ENCODE measurements around the gene DAD1.
A peak's percentile ranks its signal among the peaks of the same experiment; 100 is the strongest.

DAD1 gene

DNA sequence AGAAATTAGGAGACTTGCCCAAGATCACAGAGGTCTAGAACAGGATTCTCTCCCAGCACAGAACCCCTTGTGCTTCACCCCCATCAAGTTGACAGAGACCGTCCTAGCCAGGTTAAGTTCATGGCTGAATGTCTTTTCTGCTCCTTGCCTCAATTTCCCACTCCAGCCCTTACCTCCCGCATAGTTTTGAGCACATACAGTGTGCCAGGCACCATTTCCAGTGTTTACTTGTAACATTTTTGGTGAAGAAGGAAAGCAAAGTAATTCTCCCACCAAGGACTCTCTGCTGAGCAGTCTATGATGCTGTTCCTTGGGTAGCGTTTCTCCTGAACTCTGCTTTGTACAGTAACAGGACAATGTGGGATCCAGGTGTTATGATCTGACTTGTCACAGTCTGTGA lies 10.3 kb upstream of the DAD1 start:
- peak overlapping the region; percentile 82 for H3K4me3 ChIP-seq
- DNase-seq (ENCODE audit: low spot score): no peak
- peak overlapping the region; percentile 80 to 88 for H3K27ac ChIP-seq
- TF ChIP-seq, protein P1, sequence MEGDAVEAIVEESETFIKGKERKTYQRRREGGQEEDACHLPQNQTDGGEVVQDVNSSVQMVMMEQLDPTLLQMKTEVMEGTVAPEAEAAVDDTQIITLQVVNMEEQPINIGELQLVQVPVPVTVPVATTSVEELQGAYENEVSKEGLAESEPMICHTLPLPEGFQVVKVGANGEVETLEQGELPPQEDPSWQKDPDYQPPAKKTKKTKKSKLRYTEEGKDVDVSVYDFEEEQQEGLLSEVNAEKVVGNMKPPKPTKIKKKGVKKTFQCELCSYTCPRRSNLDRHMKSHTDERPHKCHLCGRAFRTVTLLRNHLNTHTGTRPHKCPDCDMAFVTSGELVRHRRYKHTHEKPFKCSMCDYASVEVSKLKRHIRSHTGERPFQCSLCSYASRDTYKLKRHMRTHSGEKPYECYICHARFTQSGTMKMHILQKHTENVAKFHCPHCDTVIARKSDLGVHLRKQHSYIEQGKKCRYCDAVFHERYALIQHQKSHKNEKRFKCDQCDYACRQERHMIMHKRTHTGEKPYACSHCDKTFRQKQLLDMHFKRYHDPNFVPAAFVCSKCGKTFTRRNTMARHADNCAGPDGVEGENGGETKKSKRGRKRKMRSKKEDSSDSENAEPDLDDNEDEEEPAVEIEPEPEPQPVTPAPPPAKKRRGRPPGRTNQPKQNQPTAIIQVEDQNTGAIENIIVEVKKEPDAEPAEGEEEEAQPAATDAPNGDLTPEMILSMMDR (IDR thresholded peaks at IDR 0.05): no peak

DNA sequence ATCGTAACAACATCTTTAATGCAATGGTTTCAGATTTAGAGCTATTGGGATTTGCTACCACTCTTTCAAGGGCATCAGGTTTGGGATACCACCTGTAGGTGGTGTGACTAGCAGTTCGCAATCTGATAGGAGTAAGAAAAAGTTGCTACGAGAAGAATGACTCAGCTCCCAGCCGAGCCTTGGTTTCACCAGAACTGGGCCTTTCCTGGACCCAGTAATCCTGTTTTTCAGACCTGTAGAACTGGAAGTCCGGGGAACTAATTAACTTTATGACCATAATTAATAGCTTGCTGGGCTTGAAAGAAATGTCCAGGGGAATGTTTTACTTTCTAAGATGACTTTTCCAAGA lies 9.8 kb upstream of the DAD1 start:
- DNase-seq (ENCODE audit: low spot score): no peak
- peak overlapping the region; percentile 80 to 88 for H3K27ac ChIP-seq
- peak overlapping the region; percentile 82 for H3K4me3 ChIP-seq
- TF ChIP-seq, protein P1 (IDR thresholded peaks at IDR 0.05): no peak

DNA sequence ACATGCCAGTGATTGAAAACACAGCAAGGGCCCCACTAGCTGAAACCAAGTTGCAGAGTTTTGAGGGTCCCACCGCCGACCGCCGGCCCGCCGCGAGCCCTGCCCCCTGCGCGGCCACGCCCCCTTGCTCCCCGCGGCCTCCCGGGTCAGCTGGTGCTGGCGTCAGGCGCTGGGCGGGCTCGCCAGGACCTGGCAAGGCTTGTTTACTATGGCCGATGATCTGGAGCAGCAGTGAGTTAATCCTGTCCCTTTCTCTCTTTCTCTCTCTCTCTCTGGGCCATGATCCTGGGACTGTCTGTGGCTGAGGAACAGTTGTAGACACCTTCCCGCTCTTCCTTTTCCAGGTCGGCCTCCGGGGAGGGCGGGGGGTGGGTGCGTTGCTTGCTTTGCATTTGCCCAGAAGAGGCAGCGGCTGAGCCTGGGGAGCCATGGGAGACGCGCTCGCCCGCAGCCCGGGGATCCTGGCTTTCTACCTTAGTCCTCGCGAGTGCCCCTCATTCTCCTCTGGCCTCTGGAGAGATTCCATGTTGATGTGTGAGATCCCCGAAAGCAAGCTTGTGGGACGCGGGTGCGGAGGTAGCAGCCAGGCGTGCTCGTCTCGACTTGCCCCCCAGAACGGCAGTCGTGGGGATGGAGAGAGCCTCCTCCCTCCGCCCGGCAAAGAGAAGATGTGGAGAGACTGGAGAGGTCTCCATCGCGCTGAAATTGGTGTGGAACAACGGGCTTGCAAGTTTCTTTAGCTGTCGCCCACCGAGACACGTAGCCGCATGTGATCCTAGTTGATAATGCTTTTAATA lies 9.3 kb upstream of the DAD1 start, which contains the start of gene ABHD4:
Gene ABHD4 (plus strand): TSS at position 202 of the 797 bp plus-strand sequence. CDS start 7 bp downstream, at position 209.
- TF ChIP-seq, protein P1 (IDR thresholded peaks at IDR 0.05): no peak
- DNase-seq (ENCODE audit: low spot score): peak; percentile 88
- Histone ChIP-seq H3K4me3 (peak within 1 kb of the TSS; percentile 82), H3K27ac (peak within 1 kb of the TSS; percentile 80 to 88)

DNA sequence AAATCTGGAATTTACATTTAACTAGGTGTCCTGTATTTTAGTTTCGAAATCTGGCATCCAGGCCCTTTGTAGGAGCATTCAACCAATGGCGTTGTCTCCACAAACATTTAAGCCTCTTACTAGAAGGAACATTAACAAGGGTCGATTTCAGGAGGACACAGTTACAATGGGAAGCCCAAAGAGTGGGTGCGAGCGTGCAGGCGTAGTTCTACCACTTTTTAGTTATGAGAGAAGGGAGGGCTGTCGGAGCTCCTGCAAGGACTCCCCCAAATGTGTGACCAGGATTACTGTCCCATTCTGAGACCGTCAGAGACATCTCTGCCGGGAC lies 8.7 kb upstream of the DAD1 start:
- Histone ChIP-seq H3K4me3 (peak overlapping the region; percentile 82), H3K27ac (peak overlapping the region; percentile 80 to 88)
- TF ChIP-seq, protein P1 (IDR thresholded peaks at IDR 0.05): no peak
- DNase-seq (ENCODE audit: low spot score): no peak

DNA sequence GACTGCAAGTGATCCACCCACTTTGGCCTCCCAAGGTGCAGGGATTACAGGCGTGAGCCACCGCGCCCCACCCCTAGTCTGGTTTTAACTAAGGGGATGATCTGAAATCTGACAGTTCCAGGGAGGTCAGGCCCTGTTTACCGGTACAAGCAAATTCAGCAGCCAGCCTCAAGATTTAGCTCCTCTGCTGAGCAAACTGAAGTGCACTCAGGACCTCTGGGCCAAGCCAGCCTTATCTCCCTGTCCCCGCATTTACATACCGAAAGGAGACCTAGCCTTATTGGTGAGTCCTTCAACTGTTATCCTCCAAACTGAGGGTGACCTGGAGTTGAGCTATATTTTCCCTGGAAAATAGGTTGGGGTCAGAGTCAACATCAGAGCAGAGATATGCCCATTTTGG lies 8.2 kb upstream of the DAD1 start:
- Histone ChIP-seq H3K27ac (peak overlapping the region in 1 of 2 donors; percentile 88), H3K4me3 (peak overlapping the region; percentile 82)
- TF ChIP-seq, protein P1 (IDR thresholded peaks at IDR 0.05): no peak
- DNase-seq (ENCODE audit: low spot score): no peak

DNA sequence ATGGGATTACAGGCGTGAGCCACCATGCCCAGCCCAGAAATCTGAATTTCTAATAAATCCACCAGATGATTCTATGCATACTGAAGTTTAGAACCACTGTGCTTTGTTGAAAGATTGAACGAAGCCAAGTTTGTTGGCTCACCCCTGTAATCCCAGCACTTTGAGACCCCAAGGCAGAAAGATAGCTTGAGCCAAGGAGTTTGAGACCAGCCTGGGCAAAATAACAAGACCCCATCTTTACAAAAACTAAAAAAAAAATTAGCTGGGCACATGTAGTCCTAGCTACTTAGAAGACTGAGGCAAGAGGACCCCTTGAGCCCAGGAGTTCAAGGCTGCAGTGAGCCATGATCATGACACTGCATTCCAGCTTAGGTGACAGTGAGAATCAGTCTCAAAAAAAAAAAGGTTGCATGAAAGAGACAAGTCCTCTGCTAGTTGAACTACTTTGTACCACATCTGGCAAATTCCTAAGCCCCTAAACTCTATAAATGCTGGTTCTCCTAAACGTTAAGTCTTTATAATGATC lies 7.4 kb upstream of the DAD1 start:
- no peak overlapping the region for H3K27ac ChIP-seq
- TF ChIP-seq, protein P1 (IDR thresholded peaks at IDR 0.05): no peak
- no peak overlapping the region for H3K4me3 ChIP-seq
- DNase-seq (ENCODE audit: low spot score): no peak

DNA sequence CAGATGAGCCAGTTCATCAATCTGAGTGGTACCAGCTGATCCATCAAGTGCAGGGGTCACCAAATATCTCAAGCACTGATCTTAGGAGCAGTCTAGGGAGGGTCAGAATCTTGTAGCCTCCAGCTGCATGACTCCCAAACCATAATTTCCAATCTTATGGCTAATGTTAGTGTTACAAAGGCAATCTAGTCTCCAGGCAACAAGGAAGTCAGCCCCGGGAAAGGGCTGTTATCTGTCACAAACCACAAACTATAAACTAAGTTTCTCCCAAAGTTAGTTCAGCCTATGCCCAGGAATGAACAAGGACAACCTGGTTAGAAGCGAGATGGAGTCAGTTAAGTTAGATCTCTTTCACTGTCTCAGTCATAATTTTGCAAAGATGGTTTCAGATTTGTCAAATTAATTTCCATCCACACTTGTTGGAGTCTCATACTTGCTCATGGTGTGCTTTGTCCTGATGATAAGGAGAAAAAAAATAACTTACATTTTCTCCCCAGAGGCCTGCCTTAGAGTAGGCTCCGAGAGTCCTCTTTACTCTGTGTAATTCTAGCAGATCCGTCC lies 5.2 kb upstream of the DAD1 start:
- H3K27ac ChIP-seq: no peak overlapping the region
- DNase-seq (ENCODE audit: low spot score): no peak
- TF ChIP-seq, protein P1 (IDR thresholded peaks at IDR 0.05): no peak
- H3K4me3 ChIP-seq: no peak overlapping the region

All from coronary artery (tissue), 2 donors.